Right cardiac atrium (tissue), 5 donors: ENCODE results near the gene PTPRJ. TPM values are rescaled to one million over a fixed set of nuclear protein-coding genes. Genes with fewer than 3 reads are reported as not detected.

Experiments
- ATAC-seq, 2 donors: fragments of 200-7000 bp; cut with Tn5 transposase; one replicate each; pipeline versions ENCODE4 v1.8.0 to v1.9.1; 2020; ENCODE audit warnings: moderate library complexity in 2 of 2, mild to moderate bottlenecking in 1 of 2
- DNase-seq, 3 donors: peaks; one replicate each; pipeline ENCODE4 v3.0.0-alpha.2; 2020
- H3K27ac ChIP-seq: one replicate; pipeline ENCODE4 v1.5.1; 2013; ENCODE audit warnings: mild to moderate bottlenecking, low read length, control low read depth, moderate library complexity
- H3K27me3 ChIP-seq: one replicate; pipeline ENCODE4 v1.6.1; 2013; ENCODE audit not compliant: control insufficient read depth, insufficient read depth
- H3K4me1 ChIP-seq: one replicate; pipeline ENCODE4 v1.6.1; 2013; ENCODE audit warnings: low read length; ENCODE audit not compliant: control insufficient read depth, insufficient read depth
- H3K4me3 ChIP-seq: one replicate; pipeline ENCODE4 v1.5.1; 2013; ENCODE audit warnings: low read length, control low read depth
- H3K9me3 ChIP-seq: one replicate; pipeline ENCODE4 v1.6.1; 2013; ENCODE audit warnings: low read length; ENCODE audit not compliant: control insufficient read depth
- WGBS: extraction: QIAGEN DNeasy Blood & Tissue Kit; methylation state at CpG from one replicate; pipeline ENCODE4 v1.1.7; 2013; 5-methylcytosine and 5-hydroxymethylcytosine counted together
- intact Hi-C, 4 donors: fragments of 100-400 bp; cut with DNase I; formaldehyde crosslinking; loops; one replicate each; pipeline versions ENCODE4 v1.11.0 to v1.14.0; 2022 to 2023
- polyA plus RNA-seq: library from polyadenylated mRNA; stranded (reverse); fragments of 200-250 nt; gene quantifications from one replicate; pipeline ENCODE4 v1.2.3, GENCODE V29; 2013
- total RNA-seq, 4 donors: library from RNA; stranded (reverse); fragmentation: NEBNext Ultra II Directional; extraction: Animal tissue kit (Norgen Biotek cat#: 25700); gene quantifications; one replicate each; pipeline ENCODE4 v1.2.1, GENCODE V29; 2021
- donor health status: healthy with polysubstance abuse.
- donor health status: DM: no; HTN: yes; CAD: no.
- donor health status: DM: no; HTN: no; CAD: no.
- donor health status: DM: no; HTN: yes; CAD: no; lungs with severe emphysema.
- donor health status: DM: yes; HTN: yes; CAD: no.

PTPRJ gene
- total and polyA plus RNA-seq, 5 donors = 1.8 to 8.7 (median 6.4) TPM

DNA sequence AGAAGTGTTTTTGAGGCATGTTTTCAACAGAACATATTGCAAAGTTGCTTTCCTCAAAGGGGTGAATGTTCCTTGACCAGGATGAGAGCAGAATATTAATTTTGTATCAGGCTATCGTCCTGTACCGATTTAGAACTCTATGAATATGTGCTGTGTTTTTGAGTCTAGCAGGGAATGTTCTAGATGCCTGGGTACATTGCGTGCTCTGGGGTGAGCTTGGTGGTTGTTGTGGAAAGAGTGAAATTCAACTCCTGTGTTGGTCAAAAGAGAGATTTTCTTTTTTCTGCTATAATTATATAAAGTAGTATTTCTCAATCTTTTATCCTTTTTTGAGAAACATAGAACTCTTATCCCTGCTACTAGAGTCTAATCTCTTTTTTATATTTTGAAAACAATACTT, 185.1 kb downstream of the PTPRJ start:
- Histone ChIP-seq H3K27ac (no peak overlapping the region), H3K4me3 (no peak overlapping the region), H3K9me3 (no peaks in the 10 kb centered on the region), H3K4me1 (peaks cover 4% of the 10 kb centered on the region), H3K27me3 (no peaks in the 10 kb centered on the region)
- intact Hi-C loops = no loop called here
- no peak for ATAC-seq
- DNase-seq = no peak
- WGBS = 74% methylated on average over 3 of the region's 3 CpGs

DNA sequence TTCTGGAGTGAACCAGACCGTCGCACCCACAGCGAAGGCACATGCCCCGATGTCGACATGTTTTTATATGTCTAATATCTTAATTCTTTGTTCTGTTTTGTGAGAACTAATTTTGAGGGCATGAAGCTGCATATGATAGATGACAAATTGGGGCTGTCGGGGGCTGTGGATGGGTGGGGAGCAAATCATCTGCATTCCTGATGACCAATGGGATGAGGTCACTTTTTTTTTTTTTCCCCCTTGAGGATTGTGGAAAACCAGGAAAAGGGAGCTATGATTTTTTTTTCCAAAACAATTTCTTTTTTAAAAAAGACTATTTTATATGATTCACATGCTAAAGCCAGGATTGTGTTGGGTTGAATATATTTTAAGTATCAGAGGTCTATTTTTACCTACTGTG, 187.0 kb downstream of the PTPRJ start:
- intact Hi-C loops = no loop called here
- no peak overlapping the region for H3K27ac ChIP-seq
- H3K9me3 ChIP-seq = no peaks in the 10 kb centered on the region
- DNase-seq (no peak), ATAC-seq (no peak)
- H3K27me3 ChIP-seq = no peaks in the 10 kb centered on the region
- H3K4me3 ChIP-seq = no peak overlapping the region
- peaks cover 4% of the 10 kb centered on the region for H3K4me1 ChIP-seq
- 88% methylated on average over 6 of the region's 6 CpGs for WGBS

DNA sequence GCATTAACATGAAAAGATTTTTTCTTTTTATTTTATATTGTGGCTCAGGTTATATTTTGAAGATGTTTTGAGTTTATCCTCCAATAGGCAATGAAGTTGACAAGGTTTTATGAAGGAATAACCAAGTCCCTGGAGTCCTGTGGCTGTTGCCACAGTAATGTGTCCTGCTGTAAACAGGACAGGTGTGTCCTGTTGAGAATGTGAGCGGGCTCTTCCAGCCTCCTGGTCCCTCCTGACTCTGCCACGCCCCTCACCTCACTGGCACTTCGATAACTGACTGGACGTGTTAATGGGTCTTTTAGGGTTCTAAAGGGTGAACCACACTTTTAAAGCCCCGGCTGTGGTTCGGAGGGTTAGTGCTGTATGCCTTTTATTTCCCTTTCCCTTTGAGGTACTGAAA, 188.5 kb downstream of the PTPRJ start:
- 82% methylated on average over 6 of the region's 6 CpGs for WGBS
- H3K27me3 ChIP-seq = no peaks in the 10 kb centered on the region
- intact Hi-C loops = no loop called here
- ATAC-seq (no peak), DNase-seq (no peak)
- peaks cover 4% of the 10 kb centered on the region for H3K4me1 ChIP-seq
- H3K9me3 ChIP-seq = no peaks in the 10 kb centered on the region
- no peak overlapping the region for H3K27ac ChIP-seq
- no peak overlapping the region for H3K4me3 ChIP-seq

DNA sequence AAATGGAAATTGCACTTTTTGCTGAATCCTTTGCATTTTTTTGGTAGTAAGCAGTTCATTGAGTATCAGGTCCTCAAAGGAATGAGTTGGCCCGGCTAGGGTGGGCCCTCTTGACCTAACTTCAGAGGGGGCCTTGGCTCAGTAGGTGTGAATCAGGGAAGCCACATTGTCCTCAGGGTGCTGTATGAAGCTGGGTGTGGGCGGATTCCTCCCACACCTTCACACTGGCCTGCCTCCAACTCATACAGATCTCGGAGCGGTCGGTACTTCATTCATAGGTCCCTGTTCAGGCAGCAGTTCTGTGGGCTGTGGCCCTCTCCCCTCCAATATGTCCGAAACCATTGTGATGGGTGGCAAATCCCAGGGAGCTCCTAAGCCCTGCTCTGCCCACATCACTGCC, 188.9 kb downstream of the PTPRJ start:
- Histone ChIP-seq H3K27ac (peak overlapping the region; percentile 80), H3K4me3 (no peak overlapping the region), H3K27me3 (no peaks in the 10 kb centered on the region), H3K9me3 (no peaks in the 10 kb centered on the region), H3K4me1 (peaks cover 4% of the 10 kb centered on the region)
- DNase-seq (no peak), ATAC-seq (peak; percentile 5)
- intact Hi-C loops = no loop called here
- 36% methylated on average over 6 of the region's 6 CpGs for WGBS

DNA sequence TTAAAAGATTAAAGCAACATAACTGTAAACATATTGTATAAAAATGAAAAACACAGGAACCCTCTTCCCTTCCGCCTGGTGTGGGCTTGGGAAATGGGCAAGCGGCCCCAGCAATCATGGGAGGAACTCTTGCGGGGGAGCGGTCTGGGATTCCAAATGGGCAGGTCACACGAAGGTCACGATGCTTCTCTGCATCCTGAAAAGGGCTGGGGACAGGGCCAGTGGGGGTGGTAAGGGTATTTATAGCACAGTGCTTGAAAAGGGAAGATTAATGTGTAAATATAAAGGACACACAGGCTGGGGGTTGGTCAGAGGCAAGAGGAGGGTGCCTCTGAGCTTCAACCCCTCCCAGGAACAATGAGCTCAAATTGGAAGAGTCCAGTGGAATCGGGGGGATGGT, 189.4 kb downstream of the PTPRJ start:
- H3K4me3 ChIP-seq = no peak overlapping the region
- peak; percentile 38 to 80 (median 77) for DNase-seq
- peaks cover 4% of the 10 kb centered on the region for H3K4me1 ChIP-seq
- WGBS = 20% methylated on average over 7 of the region's 7 CpGs
- H3K27ac ChIP-seq = peak overlapping the region; percentile 80
- H3K27me3 ChIP-seq = no peaks in the 10 kb centered on the region
- H3K9me3 ChIP-seq = no peaks in the 10 kb centered on the region
- intact Hi-C loops = no loop called here
- ATAC-seq = peak; percentile 78 to 80

DNA sequence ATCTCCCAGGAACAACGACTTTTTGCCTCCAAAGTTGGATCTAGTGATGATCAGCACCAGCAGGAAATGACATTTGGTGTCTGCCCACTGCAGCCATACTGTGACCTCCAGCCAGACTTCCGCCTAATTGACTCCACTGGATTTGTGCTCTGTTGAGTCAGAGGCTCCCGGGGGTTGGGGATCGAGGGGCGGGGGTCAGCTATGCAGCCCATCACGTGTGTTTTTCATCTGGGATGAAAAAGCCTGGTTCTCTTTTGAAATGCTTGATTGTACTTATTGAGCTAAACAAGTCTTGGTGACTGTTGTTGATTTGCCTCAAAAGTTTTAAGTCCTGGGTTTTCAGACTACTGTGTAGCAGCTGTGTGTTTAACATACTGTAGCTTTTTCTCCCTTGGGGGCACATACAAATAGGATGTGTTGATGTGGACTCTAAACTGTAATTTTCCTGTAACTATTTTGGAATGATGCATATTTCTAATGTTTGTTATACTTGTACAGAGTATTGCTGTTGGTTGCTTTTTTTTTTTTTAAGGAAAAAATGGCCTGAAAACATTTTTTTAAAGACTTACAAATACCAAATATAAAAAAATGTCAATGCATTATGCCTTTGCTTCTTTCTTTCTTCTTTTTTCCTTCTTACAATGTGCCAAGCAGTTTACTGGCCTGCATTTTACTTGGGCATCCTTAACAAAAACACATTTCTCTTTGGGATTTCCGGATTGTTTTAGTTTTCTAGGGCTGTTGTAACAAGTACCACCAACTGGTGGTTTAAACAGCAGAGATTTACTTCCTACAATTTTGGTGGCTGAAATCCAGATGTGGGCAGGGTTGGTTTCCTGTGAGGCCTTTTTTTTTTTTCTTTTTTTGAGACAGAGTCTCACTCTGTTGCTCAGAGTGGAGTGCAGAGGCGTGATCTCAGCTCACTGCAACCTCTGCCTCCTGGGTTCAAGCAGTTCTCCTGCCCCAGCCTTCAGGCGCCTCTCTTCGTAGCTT, 190.2 kb downstream of the PTPRJ start:
- Histone ChIP-seq H3K9me3 (no peaks in the 10 kb centered on the region), H3K27me3 (no peaks in the 10 kb centered on the region), H3K4me3 (no peak overlapping the region), H3K27ac (peak overlapping the region; percentile 80), H3K4me1 (peaks cover 4% of the 10 kb centered on the region)
- ATAC-seq = peak; percentile 20 to 29
- WGBS = 42% methylated on average over 10 of the region's 10 CpGs
- peak in 1 of 3 donors; percentile 47 for DNase-seq
- intact Hi-C loops = no loop called here

DNA sequence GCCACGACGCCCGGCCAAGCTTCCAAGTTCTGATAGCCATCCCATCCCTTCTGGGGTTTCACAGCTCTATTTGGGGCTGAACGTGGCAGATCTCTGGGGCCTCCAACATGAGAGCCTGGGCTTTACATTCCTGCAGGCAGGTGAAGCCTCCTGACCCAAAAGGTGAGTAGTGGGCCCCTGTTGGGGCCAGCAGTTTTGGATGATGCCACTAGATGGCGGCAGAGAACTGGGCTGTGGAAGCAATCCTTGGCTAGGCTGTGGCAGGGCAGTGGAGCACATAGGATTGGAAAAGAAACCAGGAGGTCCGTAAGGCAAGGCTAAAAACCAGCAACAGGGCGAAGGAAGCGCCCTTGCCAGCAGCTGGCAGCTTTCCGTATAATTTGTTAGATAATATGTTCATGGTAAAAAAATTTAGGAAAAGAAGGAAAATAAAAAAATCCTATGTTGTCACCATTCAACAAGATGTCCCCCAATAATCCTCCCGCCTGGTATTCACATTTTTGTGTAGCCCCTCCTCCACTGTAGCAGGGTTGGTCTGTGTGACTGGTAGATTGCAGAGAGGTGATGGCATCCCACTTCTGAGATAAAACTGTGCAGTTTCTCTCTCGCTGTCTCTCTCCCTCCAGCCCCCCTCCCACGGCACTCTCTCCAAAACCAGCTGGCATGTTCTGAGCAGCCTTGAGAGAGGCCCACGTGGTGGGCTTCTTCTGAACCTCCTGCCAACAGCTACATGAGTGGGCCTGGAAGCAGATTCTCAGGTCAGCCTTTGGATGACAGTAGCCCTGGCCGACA, 192.7 kb downstream of the PTPRJ start:
- whole genome bisulfite sequencing = 29% methylated on average over 14 of the region's 14 CpGs
- H3K27me3 ChIP-seq = no peaks in the 10 kb centered on the region
- intact Hi-C loops = no loop called here
- peaks cover 6% of the 10 kb centered on the region for H3K4me1 ChIP-seq
- ATAC-seq (peak; percentile 74 to 82), DNase-seq (peak; percentile 54 to 82 (median 77))
- H3K4me3 ChIP-seq = no peak overlapping the region
- H3K27ac ChIP-seq = peak overlapping the region; percentile 49
- no peaks in the 10 kb centered on the region for H3K9me3 ChIP-seq

DNA sequence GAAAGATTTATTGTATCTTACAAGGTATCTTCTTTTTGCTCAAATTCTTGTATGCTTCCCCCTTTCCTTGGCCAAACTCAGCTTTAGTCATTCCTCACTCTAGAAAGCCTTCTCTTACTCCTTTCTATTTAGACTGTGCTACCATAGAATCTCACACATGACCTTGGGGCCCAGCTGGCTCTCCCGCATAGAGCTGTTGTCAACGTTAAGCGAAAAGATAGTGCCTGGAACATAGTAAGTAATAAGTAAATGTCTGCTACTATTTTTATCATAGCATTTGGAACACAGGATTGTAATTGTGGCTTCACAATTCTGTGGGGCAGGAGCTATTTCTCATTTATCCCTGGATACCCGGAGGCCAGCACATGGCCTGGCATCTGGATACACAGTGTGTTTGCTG, 197.3 kb downstream of the PTPRJ start:
- Histone ChIP-seq H3K9me3 (no peaks in the 10 kb centered on the region), H3K27me3 (no peaks in the 10 kb centered on the region), H3K4me3 (no peak overlapping the region), H3K4me1 (peaks cover 2% of the 10 kb centered on the region), H3K27ac (peak overlapping the region; percentile 79)
- DNase-seq (peak in 1 of 3 donors; percentile 46), ATAC-seq (peak; percentile 13 to 23)
- intact Hi-C loops = no loop called here
- 51% methylated on average over 4 of the region's 4 CpGs for WGBS

DNA sequence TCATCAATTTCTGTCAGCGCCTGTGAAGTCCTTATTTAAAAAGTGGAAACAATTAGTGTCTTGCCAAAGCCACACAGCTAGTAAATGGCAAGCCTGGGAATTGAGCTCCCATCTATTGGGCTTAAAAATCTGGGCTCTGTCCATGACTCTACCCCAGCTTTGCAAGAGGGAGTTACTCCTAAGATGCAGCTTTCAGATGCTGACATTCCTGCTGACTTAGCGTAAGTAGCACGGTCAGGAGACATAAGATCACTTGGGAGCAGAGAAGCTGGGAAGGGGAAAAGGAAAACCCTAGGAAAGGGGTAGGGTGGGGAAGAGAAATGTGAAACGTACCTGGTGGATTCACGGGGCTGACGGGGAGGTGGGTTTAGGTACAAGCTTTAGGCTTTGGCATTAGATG, 200.3 kb downstream of the PTPRJ start:
- Histone ChIP-seq H3K27me3 (no peaks in the 10 kb centered on the region), H3K9me3 (no peaks in the 10 kb centered on the region), H3K4me1 (peaks cover 2% of the 10 kb centered on the region), H3K27ac (no peak overlapping the region), H3K4me3 (no peak overlapping the region)
- intact Hi-C loops = no loop called here
- 82% methylated on average over 6 of the region's 6 CpGs for WGBS
- ATAC-seq (no peak), DNase-seq (no peak)

DNA sequence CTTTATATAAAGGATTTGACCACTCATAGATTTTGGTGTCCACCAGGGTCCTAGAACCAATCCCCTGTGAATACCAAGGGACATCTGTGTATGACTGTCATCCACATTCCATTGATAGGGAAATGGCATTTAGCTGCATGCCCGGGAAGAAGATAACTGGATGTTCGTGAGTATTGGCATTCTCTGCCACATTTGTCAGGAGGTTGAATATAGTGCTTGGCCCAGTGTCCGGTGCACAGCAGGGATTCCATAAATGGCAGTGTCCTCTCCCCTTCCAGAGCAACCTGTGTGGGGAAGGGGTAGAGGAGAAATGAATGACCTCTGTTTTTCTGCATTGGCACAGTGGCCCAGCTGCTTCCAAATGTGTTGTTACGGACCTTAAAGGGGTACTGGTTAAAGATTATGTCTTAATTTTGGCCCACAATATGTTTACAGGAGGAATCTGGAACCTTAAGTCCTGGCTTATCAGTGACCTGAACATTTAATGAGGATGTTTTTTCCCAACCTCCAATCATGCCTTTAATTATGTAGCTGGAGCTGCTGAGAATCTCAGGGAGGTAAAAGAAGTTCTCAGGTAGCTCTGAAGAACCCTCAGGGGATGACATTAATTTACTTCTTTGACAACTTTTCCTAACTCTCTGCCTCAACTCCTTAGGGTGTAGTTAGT, 202.6 kb downstream of the PTPRJ start:
- ATAC-seq = peak; percentile 89 to 94
- no peak overlapping the region for H3K4me3 ChIP-seq
- no peak for DNase-seq
- H3K27ac ChIP-seq = peak overlapping the region; percentile 80
- no peaks in the 10 kb centered on the region for H3K27me3 ChIP-seq
- H3K4me1 ChIP-seq = peaks cover under 1% of the 10 kb centered on the region
- 47% methylated on average over 4 of the region's 4 CpGs for WGBS
- no peaks in the 10 kb centered on the region for H3K9me3 ChIP-seq
- intact Hi-C loops = no loop called here

DNA sequence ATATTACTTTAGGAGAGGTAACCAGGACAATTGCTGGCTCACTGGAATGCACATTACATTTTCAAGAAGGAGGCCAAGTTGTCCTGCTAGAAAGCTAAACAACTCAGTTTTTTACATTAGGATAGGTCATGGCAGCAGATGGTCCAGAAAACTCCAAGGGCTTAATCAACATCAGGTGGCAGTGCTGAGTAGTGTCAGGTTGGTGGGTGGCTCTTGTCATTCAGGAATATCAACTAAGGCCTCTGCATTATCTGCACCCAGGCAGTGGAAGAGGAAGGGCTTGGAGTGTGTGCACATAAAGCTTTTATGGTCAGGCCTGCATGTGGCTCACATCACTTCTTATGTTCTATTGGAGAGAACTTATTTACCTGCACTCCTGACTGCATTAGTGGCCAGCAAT, 204.1 kb downstream of the PTPRJ start:
- H3K9me3 ChIP-seq = no peaks in the 10 kb centered on the region
- no peaks in the 10 kb centered on the region for H3K27me3 ChIP-seq
- no peak overlapping the region for H3K4me3 ChIP-seq
- DNase-seq (no peak), ATAC-seq (no peak)
- no peaks in the 10 kb centered on the region for H3K4me1 ChIP-seq
- intact Hi-C loops = no loop called here
- H3K27ac ChIP-seq = peak overlapping the region; percentile 45
